HG03175 (cell line): ENCODE results near the gene TERB1.

Experiments used
- ATAC-seq: cut with Tn5 transposase; IDR thresholded peaks from one replicate; pipeline ENCODE4 v1.9.1; 2021; ENCODE audit warnings: mild to moderate bottlenecking, moderate library complexity; ENCODE audit not compliant: unreplicated experiment

TERB1 gene

GRCh38 chr16:66706506-66706880 lies 94.9 kb downstream of the TERB1 start:
- no peak for ATAC-seq

DNA sequence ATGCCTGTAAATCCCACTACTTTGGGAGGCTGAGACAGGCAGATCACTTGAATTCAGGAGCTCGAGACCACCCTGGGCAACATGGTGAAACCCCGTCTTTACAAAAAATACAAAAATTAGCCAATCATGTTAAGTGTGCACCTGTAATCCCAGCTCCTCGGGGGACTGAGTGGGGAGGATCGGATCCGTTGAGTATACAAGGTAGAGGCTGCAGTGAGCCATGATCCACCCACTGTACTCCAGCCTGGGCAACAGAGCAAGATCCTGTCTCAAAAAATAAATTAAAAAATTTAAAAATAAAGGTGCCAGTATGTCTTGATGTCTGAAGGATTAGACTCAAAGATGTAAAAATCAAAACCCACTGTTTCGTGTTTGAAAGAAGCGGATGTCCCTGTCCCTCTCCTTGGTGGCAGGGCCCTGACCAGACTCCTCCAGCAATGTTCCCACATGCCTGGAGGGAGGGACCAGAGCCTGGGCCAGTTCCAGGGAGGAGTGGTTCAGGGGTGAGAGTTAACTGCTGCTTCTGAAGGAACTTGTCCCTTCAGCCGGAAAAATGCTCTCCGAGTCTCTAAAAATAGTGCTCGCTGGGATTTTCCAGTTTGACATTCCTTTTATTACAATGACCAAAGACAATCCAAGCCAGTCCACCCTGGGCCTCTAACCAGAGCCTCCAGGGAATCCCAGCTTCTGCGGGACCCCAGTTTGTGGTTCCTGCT lies 95.4 kb downstream of the TERB1 start:
- ATAC-seq = no peak
